ENCODE data around the gene NOXA1. TPM values are rescaled to one million over a fixed set of nuclear protein-coding genes. Genes with fewer than 3 reads are reported as not detected.

The NOXA1 gene
- total RNA-seq, 1 donor from 2014 or later, result 2.0 TPM

- DNase-seq, result no peak
Measured at GRCh38 chr9:137387891-137388560, 35.2 kb upstream of the NOXA1 start.

GRCh38 chr9:137388589-137389427, 34.4 kb upstream of the NOXA1 start:
- DNase-seq, result no peak

DNA sequence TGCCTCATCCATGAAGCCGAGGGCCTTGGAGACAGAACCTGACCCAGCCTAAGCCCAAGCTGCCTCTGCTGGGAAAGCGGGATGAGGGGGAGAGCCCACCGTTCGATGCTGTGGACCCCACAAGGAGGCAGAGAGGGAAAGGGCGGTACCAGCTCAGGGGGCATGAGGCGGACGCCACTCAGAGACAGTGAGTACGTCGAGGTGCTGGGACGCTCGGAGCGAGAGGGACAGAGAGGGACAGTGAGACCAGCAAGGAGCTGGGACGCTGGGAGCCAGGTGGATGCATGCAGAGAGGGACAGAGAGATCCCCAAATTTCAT, 33.8 kb upstream of the NOXA1 start:
- no peak for DNase-seq

- DNase-seq, result no peak
Measured at GRCh38 chr9:137390553-137391410, 32.4 kb upstream of the NOXA1 start.

- DNase-seq, result no peak
Measured at GRCh38 chr9:137391411-137391754, 31.8 kb upstream of the NOXA1 start.

DNA sequence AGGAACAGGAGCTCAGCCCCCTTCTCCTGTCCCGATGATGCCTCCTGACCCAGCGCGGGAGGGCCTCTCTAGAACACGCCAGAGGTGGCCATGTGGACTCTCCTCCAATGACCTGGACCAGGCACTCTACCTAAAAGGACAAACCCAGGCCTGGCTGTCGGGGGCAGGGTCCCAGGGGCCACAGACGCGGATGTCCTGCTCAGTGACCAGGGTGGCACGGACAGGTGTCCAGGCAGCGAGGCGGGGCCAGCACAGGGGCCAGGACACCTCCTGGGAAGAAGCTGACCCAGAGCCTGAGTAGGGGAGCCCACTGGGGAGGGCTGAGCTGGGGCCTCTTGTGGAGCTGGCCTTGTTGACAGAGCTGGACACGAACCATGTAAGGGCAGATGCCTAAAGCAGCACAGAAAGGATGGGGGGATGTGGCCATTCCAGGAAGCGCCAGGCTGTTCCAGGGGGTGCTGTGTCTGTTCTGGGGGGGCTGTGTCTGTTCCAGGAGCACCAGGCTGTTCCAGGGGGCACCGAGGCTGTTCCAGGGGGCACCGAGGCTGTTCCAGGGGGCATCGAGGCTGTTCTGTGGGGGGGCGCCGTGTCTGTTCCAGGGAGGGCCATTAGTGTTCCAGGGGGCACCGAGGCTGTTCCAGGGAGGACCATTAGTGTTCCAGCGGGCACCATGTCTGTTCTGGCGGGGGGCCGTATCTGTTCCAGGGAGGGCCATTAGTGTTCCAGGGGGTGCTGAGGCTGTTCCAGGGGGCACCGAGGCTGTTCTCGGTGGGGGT, 30.8 kb upstream of the NOXA1 start:
- no peak for DNase-seq

DNA sequence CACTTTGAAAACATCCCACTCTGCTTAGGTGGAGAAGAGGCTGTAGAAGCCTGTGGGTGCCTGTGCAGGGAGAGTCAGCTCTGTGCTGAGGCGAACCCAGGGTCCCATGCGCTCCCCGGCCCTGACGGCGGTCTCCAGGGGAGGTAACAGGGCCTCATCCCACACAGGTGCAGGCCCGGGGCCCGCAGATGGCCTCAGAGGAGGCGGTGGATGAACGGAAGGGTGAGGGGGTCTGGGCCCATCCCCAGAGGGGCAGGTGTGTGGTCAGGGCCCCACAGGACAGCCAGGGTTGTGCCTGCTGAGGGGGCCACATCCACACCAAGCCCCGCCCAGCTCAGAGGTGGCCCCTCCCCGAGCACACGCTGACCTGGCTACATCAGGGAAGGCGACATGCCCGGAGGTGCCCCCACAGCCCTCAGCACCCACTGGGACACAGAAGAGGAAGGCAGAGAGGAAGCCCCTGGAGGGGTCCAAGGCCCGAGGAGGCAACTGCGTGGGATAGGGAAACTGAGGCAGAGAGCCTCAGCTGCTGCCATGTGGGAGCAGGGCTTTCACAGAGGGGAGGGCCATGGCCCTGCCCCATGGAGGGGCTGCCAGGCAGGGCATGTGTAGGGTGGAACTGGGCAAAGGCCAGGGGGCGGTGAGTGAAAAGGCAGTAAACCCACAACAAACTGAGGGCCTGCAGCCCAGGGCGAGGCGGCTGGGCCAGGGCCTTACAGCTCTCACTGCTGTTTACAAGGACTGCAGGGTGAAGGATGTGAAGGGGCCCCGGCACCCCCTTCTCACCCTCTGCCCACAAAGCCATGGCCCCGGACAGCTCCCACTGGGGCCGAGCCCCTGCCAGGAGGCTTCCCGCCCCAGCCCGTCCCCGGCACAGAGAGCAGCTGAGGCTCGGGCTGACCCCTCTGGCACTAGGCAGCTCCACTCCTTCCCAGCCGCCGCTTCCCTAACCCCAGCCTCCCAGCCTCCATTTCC, 29.7 kb upstream of the NOXA1 start:
- DNase-seq, result no peak

GRCh38 chr9:137394866-137395665, 28.1 kb upstream of the NOXA1 start:
- no peak for DNase-seq

DNA sequence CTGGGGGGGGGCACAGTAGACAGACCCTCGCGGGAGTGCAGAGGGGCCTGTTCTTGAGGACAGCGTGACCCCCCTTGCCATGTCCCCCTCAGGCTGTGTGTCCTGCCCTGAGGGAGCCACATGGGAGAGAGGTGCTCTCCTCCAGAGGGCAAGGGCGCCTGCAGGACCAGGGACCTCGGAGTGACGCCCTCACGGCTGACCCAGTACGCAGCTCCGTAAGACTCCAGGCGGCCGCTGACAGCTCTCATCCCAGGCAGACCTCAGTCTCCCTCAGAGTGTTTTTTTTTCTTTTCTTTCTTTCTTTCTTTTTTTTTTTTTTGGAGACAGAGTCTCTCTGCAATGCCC, 27.6 kb upstream of the NOXA1 start:
- no peak for DNase-seq

DNA sequence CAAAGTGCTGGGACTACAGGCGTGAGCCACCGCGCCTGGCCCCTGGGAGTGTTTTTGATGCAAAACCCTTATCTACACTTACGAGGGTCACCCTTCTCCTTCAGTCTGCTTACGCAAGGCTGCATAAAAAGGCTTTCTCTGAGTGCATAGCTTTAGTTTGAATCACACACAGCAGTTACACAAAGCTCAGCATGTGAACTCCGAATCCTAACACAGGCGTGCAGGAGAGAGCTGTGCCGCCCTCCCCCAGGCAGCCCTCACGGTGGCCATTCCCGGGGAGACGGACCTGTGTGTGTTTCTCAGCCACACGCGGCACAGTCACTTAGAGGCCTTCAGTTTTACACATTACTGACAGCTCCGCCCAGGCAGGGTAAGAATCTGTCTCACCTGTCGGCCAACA, 27.0 kb upstream of the NOXA1 start:
- DNase-seq, result no peak

DNA sequence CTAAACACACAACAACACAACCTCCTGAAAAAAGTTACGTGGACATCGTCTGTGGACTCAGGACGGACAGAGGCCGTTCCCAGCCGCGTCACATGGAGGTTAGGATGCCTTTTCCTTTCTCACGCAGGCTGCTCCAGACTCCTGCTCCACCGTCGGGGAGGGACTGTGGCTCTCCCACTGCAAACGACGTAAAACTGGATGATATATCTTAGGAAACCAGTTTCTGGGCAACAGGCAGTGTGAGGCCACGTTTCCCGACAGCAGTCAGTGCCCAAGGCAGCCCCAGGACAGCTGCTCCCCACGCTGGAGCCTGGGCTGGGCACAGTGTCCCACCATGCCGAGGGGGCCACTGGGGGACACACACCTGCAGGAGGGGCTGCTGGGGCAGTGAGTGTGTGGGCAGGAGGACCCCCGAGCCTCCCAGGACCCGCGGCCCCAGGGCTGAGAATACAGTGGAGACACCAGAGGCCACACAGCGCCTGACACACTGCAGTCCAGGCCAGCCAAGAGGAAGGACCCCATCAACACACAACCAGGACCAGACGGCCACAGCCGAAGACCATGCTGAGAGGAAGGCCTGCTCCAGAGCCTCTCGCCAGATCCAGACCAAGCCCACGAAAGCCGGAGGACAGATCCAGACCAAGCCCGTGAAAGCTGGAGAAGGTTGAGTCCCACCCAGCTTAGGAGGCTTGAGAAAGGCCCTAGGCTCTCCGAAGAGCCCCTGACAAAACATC, 26.4 kb upstream of the NOXA1 start:
- DNase-seq, result no peak

DNA sequence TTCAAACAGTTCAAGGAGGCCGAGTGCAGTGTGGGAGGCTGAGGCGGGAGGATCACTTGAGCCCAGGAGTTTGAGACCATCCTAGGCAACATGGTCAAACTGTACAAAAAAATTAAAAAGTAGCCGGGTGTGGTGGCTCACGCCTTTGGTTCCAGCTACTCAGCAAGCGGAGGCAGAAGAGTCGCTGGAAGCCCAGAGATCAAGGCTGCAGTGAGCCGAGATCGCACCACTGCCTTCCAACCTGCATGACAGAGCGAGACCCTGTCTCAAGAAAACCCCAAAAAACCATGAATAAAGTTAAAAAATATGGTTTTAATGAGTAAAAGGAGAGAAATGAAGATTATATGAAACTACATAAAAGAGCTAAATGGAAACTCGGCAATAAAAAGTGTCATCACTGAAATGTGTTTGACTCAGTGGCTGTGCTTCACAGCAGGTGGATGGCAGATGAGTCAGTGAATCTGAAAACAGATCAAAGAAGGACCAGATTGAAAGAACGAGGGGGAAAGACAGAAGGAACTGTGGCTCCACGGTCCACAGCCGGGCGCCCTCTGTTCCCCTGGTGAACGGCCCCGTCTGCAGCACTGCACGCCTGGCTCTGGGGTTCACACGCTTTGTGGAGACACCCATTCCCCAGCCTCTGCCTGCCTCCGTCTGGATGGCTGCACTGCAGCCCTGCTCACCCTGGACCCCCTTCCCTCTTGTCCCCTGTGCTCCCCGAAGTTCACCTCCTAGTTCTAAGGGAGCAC, 25.3 kb upstream of the NOXA1 start:
- DNase-seq, result no peak

DNA sequence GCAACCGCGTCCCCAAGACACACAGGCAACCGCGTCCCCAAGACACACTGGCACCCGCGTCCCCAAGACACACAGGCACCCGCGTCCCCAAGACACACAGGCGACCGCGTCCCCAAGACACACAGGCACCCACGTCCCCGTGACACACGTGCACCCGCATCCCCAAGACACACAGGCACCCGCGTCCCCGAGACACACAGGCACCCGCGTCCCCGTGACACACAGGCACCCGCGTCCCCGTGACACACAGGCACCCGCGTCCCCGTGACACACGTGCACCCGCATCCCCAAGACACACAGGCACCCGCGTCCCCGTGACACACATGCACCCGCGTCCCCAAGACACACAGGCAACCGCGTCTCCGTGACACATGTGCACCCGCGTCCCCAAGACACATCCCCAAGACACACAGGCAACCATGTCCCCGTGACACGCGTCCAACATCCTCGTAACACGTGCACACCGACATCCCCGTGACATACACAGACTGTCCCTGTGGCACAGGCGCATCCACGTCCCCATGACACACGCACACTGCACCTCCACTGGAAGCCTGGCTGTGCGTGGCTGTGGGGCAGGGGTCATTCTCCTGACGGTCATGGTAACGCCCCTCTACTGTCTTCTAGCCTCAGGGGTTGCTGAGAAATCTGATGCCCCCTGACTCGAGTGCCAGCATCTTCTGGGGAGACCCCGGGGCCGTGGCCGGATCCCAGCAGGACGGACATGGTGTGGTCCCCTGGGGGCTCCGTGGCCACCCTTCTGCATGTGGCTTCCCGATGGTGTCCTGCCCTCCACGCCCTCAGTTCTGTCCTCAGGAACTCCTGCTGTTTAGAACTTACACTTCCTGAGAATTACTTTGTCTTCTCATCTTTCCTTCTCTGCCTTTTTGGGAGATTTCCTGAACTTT, 24.4 kb upstream of the NOXA1 start:
- DNase-seq, result no peak

- DNase-seq, result no peak
Measured at GRCh38 chr9:137402746-137403145, 20.4 kb upstream of the NOXA1 start.

DNA sequence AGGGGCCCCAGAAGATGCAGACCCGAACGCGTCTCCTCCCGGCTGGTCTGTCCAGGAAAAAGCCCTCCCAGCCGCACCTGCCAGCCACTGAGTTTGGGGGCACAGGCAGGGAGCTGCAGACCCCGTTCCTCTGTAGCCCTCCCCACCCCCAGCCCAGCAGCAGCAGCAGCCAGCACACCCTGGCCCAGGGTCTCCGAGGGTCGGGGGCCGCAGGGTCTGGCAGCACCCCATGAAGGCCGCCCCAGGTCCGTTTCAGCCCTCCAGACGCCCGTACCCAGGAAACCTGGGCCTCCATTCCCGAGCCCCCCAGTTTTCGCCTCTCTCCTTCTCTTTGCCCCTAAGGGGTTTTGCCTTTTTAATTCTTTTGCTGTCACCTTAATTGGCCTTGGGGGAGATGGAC, 19.9 kb upstream of the NOXA1 start:
- no peak for DNase-seq

- DNase-seq, result no peak
Measured at GRCh38 chr9:137404961-137405567, 18.1 kb upstream of the NOXA1 start.

DNA sequence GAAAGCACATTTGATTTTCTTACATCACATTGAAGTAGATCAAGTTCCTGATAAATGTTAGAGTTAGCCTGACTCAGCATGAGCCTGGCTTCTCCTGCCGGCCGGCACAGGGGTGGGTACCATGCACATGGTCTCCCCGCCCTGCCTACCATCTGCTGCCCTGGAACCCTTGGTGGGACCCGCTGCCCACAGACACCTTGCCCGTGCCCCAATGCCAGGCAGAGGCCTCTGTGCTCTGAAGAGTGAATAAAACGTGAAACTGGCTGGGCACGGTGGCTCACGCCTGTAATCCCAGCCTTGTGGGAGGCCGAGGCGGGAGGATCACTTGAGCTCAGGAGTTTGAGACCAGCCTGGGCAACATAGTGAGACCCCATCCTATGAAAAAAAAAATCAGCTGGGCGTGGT, 17.5 kb upstream of the NOXA1 start:
- DNase-seq, result no peak

All from occipital lobe (tissue), 2 donors.